H1 (cell line): ENCODE results near the gene SIGLEC6. TPM values are rescaled to one million over a fixed set of nuclear protein-coding genes. Genes with fewer than 3 reads are reported as not detected.

ENCODE experiments used
- CTCF ChIA-PET: fragments of 300-600 bp; sonication (Branson Sonifier 250); formaldehyde crosslinking; loops from one replicate; lab custom pipeline; 2021; ENCODE audit not compliant: partially characterized antibody; lab: Charles Lee
- POLR2A ChIA-PET: fragments of 300-600 bp; sonication (Branson Sonifier 250); formaldehyde crosslinking; loops from one replicate; lab custom pipeline; 2021; ENCODE audit warnings: inconsistent platforms; ENCODE audit not compliant: partially characterized antibody; lab: Charles Lee
- DNase-seq, 2 experiments: peaks; one replicate each; pipeline versions ENCODE4 v3.0.0 to v3.0.0-alpha.2; 2010 to 2022; ENCODE audit warnings: low spot score in 2 of 2, low read depth in 1 of 2, mixed read lengths in 1 of 2
- FAIRE-seq: peaks from 2 replicates; lab custom pipeline; 2011; peaks lifted over from hg19 to GRCh38; lab: Jason Lieb, UNC
- H2AFZ ChIP-seq: 2 replicates; pipeline ENCODE4 v1.8.1; 2012; ENCODE audit warnings: low read length, inconsistent platforms
- H2AK5ac ChIP-seq: 2 replicates; pipeline ENCODE4 v1.6.1; 2013; ENCODE audit warnings: low read depth, low read length
- H2BK120ac ChIP-seq: replicated peaks from 2 replicates; pipeline ENCODE3; 2013; ENCODE audit warnings: low read depth, low read length, inconsistent platforms
- H2BK12ac ChIP-seq: 2 replicates; pipeline ENCODE4 v1.6.1; 2013; ENCODE audit warnings: low read depth, low read length
- H2BK15ac ChIP-seq: 2 replicates; pipeline ENCODE4 v1.6.1; 2013; ENCODE audit warnings: low read length
- H2BK20ac ChIP-seq: 2 replicates; pipeline ENCODE4 v1.6.1; 2013; ENCODE audit warnings: low read length
- H2BK5ac ChIP-seq: 2 replicates; pipeline ENCODE4 v1.6.1; 2013; ENCODE audit warnings: low read depth, low read length
- H3K14ac ChIP-seq: 2 replicates; pipeline ENCODE4 v1.6.1; 2013; ENCODE audit warnings: inconsistent platforms; ENCODE audit not compliant: insufficient read length
- H3K18ac ChIP-seq: 2 replicates; pipeline ENCODE4 v1.6.1; 2013; ENCODE audit warnings: low read length; ENCODE audit errors: extremely low read depth
- H3K23ac ChIP-seq: 2 replicates; pipeline ENCODE4 v1.6.1; 2013; ENCODE audit warnings: inconsistent platforms; ENCODE audit not compliant: insufficient read length
- H3K23me2 ChIP-seq: 2 replicates; pipeline ENCODE4 v1.6.1; 2013; ENCODE audit warnings: low read depth, low read length
- H3K27ac ChIP-seq: 2 replicates; pipeline ENCODE4 v1.6.1; 2011; ENCODE audit warnings: low read depth, low read length, inconsistent platforms
- H3K27me3 ChIP-seq, 4 experiments: replicated peaks in 1 of 4; 1 replicate in 1 of 4; 2 replicates in 3 of 4; pipeline versions ENCODE4 v1.6.1 to v1.8.1; 2011 to 2013; ENCODE audit warnings: low read length in 3 of 4, mild to moderate bottlenecking in 3 of 4, inconsistent platforms in 2 of 4, mixed read lengths in 2 of 4, moderate library complexity in 1 of 4; ENCODE audit not compliant: control insufficient read depth in 3 of 4, insufficient read depth in 3 of 4; ENCODE audit errors: extremely low read depth in 1 of 4
- H3K36me3 ChIP-seq, 4 experiments: 2 replicates each; pipeline versions ENCODE4 v1.6.1 to v1.8.1; 2011 to 2013; ENCODE audit warnings: mild to moderate bottlenecking in 4 of 4, low read length in 3 of 4, moderate library complexity in 2 of 4, control low read depth in 1 of 4, inconsistent platforms in 1 of 4; ENCODE audit not compliant: insufficient read depth in 4 of 4, control insufficient read depth in 2 of 4
- H3K4ac ChIP-seq: replicated peaks from 2 replicates; pipeline ENCODE3; 2013; ENCODE audit warnings: low read length, low read depth, mixed read lengths, inconsistent platforms; ENCODE audit not compliant: insufficient read length
- H3K4me1 ChIP-seq, 4 experiments: replicated peaks in 1 of 4; 1 replicate in 1 of 4; 2 replicates in 3 of 4; pipeline versions ENCODE4 v1.6.1 to v1.8.1; 2011 to 2013; ENCODE audit warnings: low read length in 3 of 4, inconsistent platforms in 2 of 4, mixed read lengths in 1 of 4; ENCODE audit not compliant: insufficient read depth in 4 of 4, control insufficient read depth in 3 of 4
- H3K4me2 ChIP-seq, 2 experiments: 2 replicates each; pipeline versions ENCODE4 v1.6.1 to v1.8.1; 2011 to 2013; ENCODE audit warnings: low read depth in 2 of 2, low read length in 2 of 2, control low read depth in 1 of 2, inconsistent platforms in 1 of 2, mild to moderate bottlenecking in 1 of 2; ENCODE audit not compliant: insufficient read depth in 1 of 2
- H3K4me3 ChIP-seq, 4 experiments: fragments of 200-600, 300-600 bp in 1 of 4; sonication (generic), shearing (Covaris generic), sonication (Bioruptor Twin) in 1 of 4; 2 replicates each; pipeline versions ENCODE4 v1.5.1 to v1.8.1; 2011 to 2016; ENCODE audit warnings: low read length in 4 of 4, low read depth in 3 of 4, control low read depth in 2 of 4, inconsistent platforms in 2 of 4, mild to moderate bottlenecking in 2 of 4, mixed read lengths in 1 of 4, moderate library complexity in 1 of 4; ENCODE audit not compliant: insufficient read depth in 2 of 4; ENCODE audit errors: extremely low read depth in 1 of 4
- H3K56ac ChIP-seq: replicated peaks from 2 replicates; pipeline ENCODE3; 2013; ENCODE audit warnings: low read depth, mild to moderate bottlenecking, mixed read lengths, low read length, inconsistent platforms; ENCODE audit not compliant: insufficient read length
- H3K79me1 ChIP-seq: 2 replicates; pipeline ENCODE4 v1.6.1; 2013; ENCODE audit warnings: low read depth, low read length, control low read depth
- H3K79me2 ChIP-seq, 2 experiments: 2 replicates each; pipeline versions ENCODE4 v1.6.1 to v1.8.1; 2012 to 2013; ENCODE audit warnings: low read length in 2 of 2, mild to moderate bottlenecking in 2 of 2, inconsistent platforms in 1 of 2; ENCODE audit not compliant: insufficient read depth in 2 of 2, control insufficient read depth in 1 of 2
- H3K9ac ChIP-seq, 4 experiments: replicated peaks in 1 of 4; 1 replicate in 1 of 4; 2 replicates in 3 of 4; pipeline versions ENCODE4 v1.6.1 to v1.8.1; 2011 to 2013; ENCODE audit warnings: low read depth in 3 of 4, low read length in 3 of 4, control low read depth in 2 of 4, mild to moderate bottlenecking in 2 of 4, moderate library complexity in 2 of 4, inconsistent platforms in 1 of 4; ENCODE audit errors: extremely low read depth in 1 of 4
- H3K9me3 ChIP-seq, 2 experiments: 2 replicates each; pipeline versions ENCODE4 v1.6.1 to v1.8.1; 2012 to 2013; ENCODE audit warnings: mild to moderate bottlenecking in 2 of 2, moderate library complexity in 2 of 2, control low read depth in 1 of 2, inconsistent platforms in 1 of 2, low read depth in 1 of 2, low read length in 1 of 2, mixed read lengths in 1 of 2; ENCODE audit not compliant: insufficient read depth in 2 of 2
- H4K20me1 ChIP-seq, 2 experiments: replicated peaks in 1 of 2; 2 replicates each; pipeline versions ENCODE3 to v1.8.1; 2011 to 2013; ENCODE audit warnings: inconsistent platforms in 2 of 2, low read length in 2 of 2, mild to moderate bottlenecking in 1 of 2; ENCODE audit not compliant: insufficient read depth in 2 of 2, control insufficient read depth in 1 of 2
- H4K5ac ChIP-seq: 2 replicates; pipeline ENCODE4 v1.6.1; 2013; ENCODE audit warnings: low read length, low read depth, mixed read lengths, inconsistent platforms; ENCODE audit not compliant: insufficient read length
- H4K8ac ChIP-seq: 2 replicates; pipeline ENCODE4 v1.8.0; 2013; ENCODE audit warnings: mild to moderate bottlenecking, moderate library complexity, low read length, inconsistent platforms; ENCODE audit not compliant: insufficient read depth; ENCODE audit errors: extremely low read depth
- H4K91ac ChIP-seq: replicated peaks from 2 replicates; pipeline ENCODE3; 2013; ENCODE audit warnings: low read length, mixed read lengths, inconsistent platforms; ENCODE audit not compliant: insufficient read length
- ATF2 ChIP-seq: IDR thresholded peaks from 2 replicates; pipeline ENCODE4 v1.6.1; 2012; ENCODE audit warnings: low read length, inconsistent platforms
- CBX5 ChIP-seq: fragments of 300-800, 300-1000 bp; sonication (generic); IDR thresholded peaks from 2 replicates; pipeline ENCODE4 v1.7.1; 2016; ENCODE audit warnings: antibody characterized with exemption, low read length, low read depth
- CEBPB ChIP-seq: IDR thresholded peaks from 2 replicates; pipeline ENCODE4 v1.6.1; 2012; ENCODE audit warnings: low read depth, low read length
- CHD1 ChIP-seq: IDR thresholded peaks from 2 replicates; pipeline ENCODE4 v1.6.1; 2012; ENCODE audit warnings: low read depth, low read length, improper control_type of control experiment
- CTBP2 ChIP-seq: IDR thresholded peaks from 2 replicates; pipeline ENCODE4 v1.7.0; 2011; ENCODE audit warnings: borderline replicate concordance, mild to moderate bottlenecking, moderate library complexity, mixed read lengths, low read length; ENCODE audit not compliant: insufficient read depth, insufficient read length
- FOSL1 ChIP-seq: IDR thresholded peaks from 2 replicates; pipeline ENCODE4 v1.6.1; 2011; ENCODE audit warnings: mild to moderate bottlenecking, low read depth, low read length, moderate library complexity; ENCODE audit not compliant: insufficient read depth
- RBBP5 ChIP-seq: IDR thresholded peaks from 2 replicates; pipeline ENCODE4 v1.7.1; 2012; ENCODE audit warnings: low read depth, mild to moderate bottlenecking, inconsistent platforms, low read length, moderate library complexity, borderline replicate concordance
- SAP30 ChIP-seq: fragments of 300-600 bp; sonication (generic); IDR thresholded peaks from 2 replicates; pipeline ENCODE4 v1.7.1; 2012; ENCODE audit warnings: low read length, moderate library complexity, mild to moderate bottlenecking, inconsistent platforms; ENCODE audit not compliant: insufficient read depth, insufficient replicate concordance
- SIRT6 ChIP-seq: IDR thresholded peaks from one replicate; pipeline ENCODE4 v1.7.1; 2012; ENCODE audit warnings: low read length, inconsistent platforms
- SP1 ChIP-seq: IDR thresholded peaks from 2 replicates; pipeline ENCODE4 v1.6.1; 2011; ENCODE audit warnings: low read depth, low read length
- TEAD4 ChIP-seq: IDR thresholded peaks from 2 replicates; pipeline ENCODE4 v1.6.1; 2012; ENCODE audit warnings: low read depth, low read length, inconsistent platforms, mixed read lengths
- WGBS, 2 experiments: shearing (Covaris generic) in 1 of 2; methylation state at CpG; one replicate each; pipeline versions ENCODE4 v1.1.6 to v1.1.7; 2013 to 2015; ENCODE audit warnings: low lambda C conversion rate in 2 of 2, mixed read lengths in 2 of 2, inconsistent platforms in 1 of 2, low coverage in 1 of 2, missing lambda C conversion rate in 1 of 2; ENCODE audit not compliant: insufficient replicate concordance in 2 of 2, insufficient coverage in 1 of 2, insufficient read length in 1 of 2; ENCODE audit errors: extremely low coverage in 1 of 2, missing lambda C conversion rate in 1 of 2; 5-methylcytosine and 5-hydroxymethylcytosine counted together
- polyA plus RNA-seq, 7 experiments: library from polyadenylated mRNA; depleted of rRNA in 3 of 7; stranded (reverse) in 5 of 7; unstranded in 2 of 7; fragments of >200 nt in 5 of 7; fragments of 200-250 nt in 2 of 7; gene quantifications; 1 replicate in 5 of 7; 2 replicates in 1 of 7; 4 replicates in 1 of 7; pipeline versions ENCODE4 v1.2.1 to v1.2.3, GENCODE V29; 2011 to 2013; ENCODE audit warnings: missing spikeins in 2 of 7, mixed read lengths in 2 of 7
- total RNA-seq: library from RNA; stranded (reverse); fragmentation: NEBNext Ultra II Directional; extraction: Animal tissue kit (Norgen Biotek cat#: 25700); gene quantifications from 2 replicates; pipeline ENCODE4 v1.2.1, GENCODE V29; 2021

Gene SIGLEC6
- total and polyA plus RNA-seq, 2 of the 8 experiments (the other 6 are each of a cell fraction or from before 2014, with no cell fraction given) = 0.05 TPM; not detected in 1

GRCh38 chr19:51546650-51547396, 15.4 kb upstream of the SIGLEC6 start:
- Histone ChIP-seq H3K56ac (no peak overlapping the region), H3K36me3 (no peaks in the 10 kb centered on the region), H3K23ac (no peak overlapping the region), H4K8ac (no peak overlapping the region), H3K4me1 (no peaks in the 10 kb centered on the region), H2AFZ (no peak overlapping the region), H3K9me3 (peaks cover 45 to 71% of the 10 kb centered on the region in 2 experiments), H4K20me1 (no peaks in the 10 kb centered on the region), H3K27me3 (no peaks in the 10 kb centered on the region), H2BK12ac (no peak overlapping the region), H2BK20ac (no peak overlapping the region), H3K4me3 (no peak overlapping the region), H3K79me2 (no peaks in the 10 kb centered on the region), H3K4ac (no peak overlapping the region), H2BK120ac (no peak overlapping the region), H3K79me1 (no peaks in the 10 kb centered on the region), H3K4me2 (no peak overlapping the region), H3K9ac (no peak overlapping the region), H2BK5ac (no peak overlapping the region), H4K91ac (no peak overlapping the region), H3K27ac (no peak overlapping the region), H3K14ac (no peak overlapping the region), H4K5ac (no peak overlapping the region), H2AK5ac (no peak overlapping the region), H2BK15ac (no peak overlapping the region), H3K18ac (no peak overlapping the region), H3K23me2 (no peaks in the 10 kb centered on the region)
- no peak for DNase-seq
- ChIA-PET CTCF (interaction anchor here (0.6 to 1.6 kb wide), 3 partner anchors 10 to 74 kb away, joined by 3 read pairs; no protein-coding TSS in a partner anchor), POLR2A (interaction anchor here (1.4 kb wide), 1 partner anchor 8 kb away, joined by 4 read pairs; no protein-coding TSS in a partner anchor)
- no peak for FAIRE-seq
- 80% methylated on average over 10 of the region's 10 CpGs; no CpG with 5 or more reads in 1 of the 2 experiments for WGBS, 2 experiments
- TF ChIP-seq SP1 (no peak), ATF2 (no peak), CBX5 (no peak), RBBP5 (no peak), TEAD4 (no peak), CTBP2 (no peak), CEBPB (no peak), SAP30 (no peak), CHD1 (no peak), FOSL1 (no peak), SIRT6 (no peak)
